PC-3 (cell line): ENCODE results near the gene CMSS1.

Source experiments
- EZH2phosphoT487 ChIP-seq: fragments of 300-600 bp; sonication (generic); IDR thresholded peaks from 2 replicates; pipeline ENCODE4 v1.6.1; 2018; ENCODE audit warnings: mild to moderate bottlenecking, antibody characterized with exemption, low read length, borderline replicate concordance
- TF ChIP-seq, protein P1 (sequence below): fragments of 300-600 bp; sonication (generic); conservative IDR thresholded peaks from 2 replicates; pipeline ENCODE4 v1.5.1; 2017; ENCODE audit warnings: antibody characterized with exemption, low read depth, mild to moderate bottlenecking, low read length

DNA sequence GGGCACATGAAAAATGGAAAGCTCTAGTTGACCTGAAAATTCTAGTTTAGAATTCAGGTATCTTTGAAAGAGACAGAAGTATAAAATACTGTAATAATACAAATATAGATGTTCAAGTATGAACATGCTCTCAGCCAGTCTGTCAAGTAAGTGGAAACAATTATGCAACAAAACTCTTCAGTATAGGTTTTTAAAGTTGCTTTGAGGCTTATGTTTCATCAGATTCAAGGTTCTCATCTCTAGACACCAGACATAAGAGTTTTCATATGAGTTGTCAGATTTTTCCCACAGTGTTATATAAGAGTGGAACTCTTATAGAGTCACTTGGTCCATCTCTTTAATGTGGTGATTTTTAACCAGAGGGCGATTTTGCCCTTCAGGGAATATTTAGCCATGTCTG lies 22.0 kb downstream of the CMSS1 start:
- TF ChIP-seq, protein P1, sequence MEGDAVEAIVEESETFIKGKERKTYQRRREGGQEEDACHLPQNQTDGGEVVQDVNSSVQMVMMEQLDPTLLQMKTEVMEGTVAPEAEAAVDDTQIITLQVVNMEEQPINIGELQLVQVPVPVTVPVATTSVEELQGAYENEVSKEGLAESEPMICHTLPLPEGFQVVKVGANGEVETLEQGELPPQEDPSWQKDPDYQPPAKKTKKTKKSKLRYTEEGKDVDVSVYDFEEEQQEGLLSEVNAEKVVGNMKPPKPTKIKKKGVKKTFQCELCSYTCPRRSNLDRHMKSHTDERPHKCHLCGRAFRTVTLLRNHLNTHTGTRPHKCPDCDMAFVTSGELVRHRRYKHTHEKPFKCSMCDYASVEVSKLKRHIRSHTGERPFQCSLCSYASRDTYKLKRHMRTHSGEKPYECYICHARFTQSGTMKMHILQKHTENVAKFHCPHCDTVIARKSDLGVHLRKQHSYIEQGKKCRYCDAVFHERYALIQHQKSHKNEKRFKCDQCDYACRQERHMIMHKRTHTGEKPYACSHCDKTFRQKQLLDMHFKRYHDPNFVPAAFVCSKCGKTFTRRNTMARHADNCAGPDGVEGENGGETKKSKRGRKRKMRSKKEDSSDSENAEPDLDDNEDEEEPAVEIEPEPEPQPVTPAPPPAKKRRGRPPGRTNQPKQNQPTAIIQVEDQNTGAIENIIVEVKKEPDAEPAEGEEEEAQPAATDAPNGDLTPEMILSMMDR: no peak
- TF ChIP-seq EZH2phosphoT487: no peak
